Ecto neural progenitor cell (in vitro differentiated cells): ENCODE data around the gene GPR160.
"Not testable (repeated sequence)": the region's sequence is repeated elsewhere in the genome, so short reads cannot be mapped to it uniquely, and the experiment has no call there.

Experiments used
- DNase-seq: peaks from one replicate; pipeline ENCODE4 v3.0.0-alpha.2; 2018; ENCODE audit warnings: low spot score

Gene GPR160, protein sequence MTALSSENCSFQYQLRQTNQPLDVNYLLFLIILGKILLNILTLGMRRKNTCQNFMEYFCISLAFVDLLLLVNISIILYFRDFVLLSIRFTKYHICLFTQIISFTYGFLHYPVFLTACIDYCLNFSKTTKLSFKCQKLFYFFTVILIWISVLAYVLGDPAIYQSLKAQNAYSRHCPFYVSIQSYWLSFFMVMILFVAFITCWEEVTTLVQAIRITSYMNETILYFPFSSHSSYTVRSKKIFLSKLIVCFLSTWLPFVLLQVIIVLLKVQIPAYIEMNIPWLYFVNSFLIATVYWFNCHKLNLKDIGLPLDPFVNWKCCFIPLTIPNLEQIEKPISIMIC

DNA sequence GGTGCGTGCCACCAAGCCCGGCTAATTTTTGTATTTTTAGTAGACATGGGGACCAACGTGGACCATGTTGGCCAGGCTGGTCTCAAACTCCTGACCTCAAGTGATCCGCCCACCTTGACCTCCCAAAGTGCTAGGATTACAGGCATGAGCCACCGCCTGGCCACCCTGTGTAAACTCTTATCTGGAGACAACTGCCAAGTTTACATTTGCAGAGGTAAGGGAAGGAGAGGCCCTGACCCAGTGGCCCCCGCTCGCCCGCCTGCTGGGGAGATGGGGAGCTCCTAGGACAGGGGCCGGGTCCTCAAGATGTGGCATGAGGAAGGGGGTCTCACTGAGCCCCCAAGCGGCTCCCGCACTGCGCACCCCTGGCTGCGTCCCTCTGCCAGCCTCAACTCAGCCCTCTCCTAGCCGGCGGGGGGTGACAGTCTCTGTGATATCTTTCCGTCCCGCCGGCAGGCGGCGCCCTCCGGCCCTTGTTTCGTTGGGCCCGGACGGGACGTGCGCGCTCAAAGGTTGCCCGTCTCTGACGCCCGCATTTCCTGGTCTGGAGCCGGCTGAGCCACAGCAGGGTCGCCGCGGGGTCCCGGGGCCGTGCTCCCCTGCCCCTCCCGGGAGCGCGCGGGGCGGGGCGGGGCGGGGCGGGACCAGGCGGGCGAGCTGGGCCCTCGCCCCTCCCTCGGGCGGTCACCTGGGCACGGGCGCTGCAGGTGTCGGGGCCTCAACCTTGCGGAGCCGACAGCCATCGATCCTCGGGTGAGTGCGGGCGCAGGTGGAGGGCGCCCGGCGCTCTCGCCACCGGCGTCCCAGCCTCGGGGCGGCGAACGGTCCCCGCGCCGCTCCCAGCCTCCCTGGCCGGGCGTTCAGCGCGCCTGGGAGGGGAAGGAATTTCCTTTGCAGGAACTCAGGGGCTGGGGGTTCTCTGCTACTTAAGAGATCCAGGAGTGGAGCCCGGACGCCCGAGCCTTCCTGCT lies at the start of gene GPR160:
Gene GPR160, plus strand, starts transcription at position 533 of the 971 bp plus-strand sequence. CDS start 45,978 bp downstream, outside the sequence.
- DNase-seq, result peak; percentile 88

DNA sequence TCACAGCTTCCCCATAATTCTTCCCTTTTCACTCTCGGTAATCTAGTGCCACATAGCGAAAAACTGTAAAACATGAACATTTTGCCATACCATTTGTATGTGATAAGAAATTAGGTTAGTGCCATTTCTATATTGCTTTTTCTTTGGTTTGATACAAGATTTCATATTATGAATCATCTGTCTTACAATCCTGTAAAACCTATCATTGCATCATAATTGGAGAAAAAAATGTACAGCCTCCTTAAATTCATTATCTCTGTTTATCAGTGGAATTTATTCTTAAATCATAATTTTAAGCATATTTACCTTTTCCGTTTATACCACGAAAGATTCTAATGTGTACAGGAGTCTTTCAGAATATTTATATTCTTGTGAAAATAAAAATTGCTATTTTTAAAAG lies 47.4 kb upstream of the GPR160 start:
- DNase-seq, result no peak

DNA sequence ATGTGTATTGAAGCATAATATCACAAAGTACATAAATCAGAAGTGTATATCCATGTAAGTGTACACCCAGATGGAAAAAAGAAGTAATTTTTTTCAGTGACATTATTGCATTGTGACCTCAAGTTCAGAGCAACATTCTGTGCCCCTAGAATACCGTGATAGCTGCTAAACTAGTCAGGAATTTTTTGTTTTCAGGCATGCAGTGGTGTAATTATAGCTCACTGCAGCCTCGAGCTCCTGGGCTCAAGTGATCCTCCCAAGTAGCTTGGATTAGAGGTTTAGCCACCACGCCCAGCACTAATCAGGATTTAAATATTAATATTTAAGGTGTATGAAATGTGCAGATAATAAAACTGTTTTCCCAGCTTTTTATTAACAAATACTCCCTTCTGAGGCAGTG lies 45.6 kb upstream of the GPR160 start:
- no peak for DNase-seq

DNA sequence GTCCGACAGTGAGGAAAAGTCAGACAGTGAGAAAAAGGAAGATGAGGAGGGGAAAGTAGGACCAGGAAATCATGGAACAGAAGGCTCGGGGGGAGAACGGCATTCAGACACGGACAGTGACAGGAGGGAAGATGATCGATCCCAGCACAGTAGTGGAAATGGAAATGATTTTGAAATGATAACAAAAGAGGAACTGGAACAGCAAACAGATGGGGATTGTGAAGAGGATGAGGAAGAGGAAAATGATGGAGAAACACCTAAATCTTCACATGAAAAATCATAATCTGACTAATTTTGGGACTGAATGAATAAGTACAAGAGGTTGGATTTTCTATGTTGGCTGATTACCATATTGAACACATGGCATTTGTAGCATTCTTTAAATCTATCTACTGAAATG lies 45.0 kb upstream of the GPR160 start:
- no peak for DNase-seq

DNA sequence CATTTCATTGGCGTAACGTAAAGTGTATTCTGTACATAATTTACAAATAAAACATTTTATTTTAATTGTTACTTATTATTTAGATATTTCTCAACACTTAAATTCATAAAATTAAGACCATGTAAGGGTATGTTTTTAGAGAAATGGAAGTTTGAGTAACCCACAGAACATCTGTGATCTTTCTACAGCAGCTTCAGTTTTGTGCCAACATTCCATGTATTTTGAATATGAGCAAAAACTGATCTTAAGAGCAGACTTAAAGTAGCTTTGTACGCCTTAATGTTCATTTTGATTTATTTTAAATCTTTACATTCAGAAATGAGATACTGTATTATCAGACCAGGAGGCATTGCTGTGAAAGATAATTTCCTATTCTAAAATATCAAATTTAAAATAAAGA lies 44.0 kb upstream of the GPR160 start:
- DNase-seq, result no peak

DNA sequence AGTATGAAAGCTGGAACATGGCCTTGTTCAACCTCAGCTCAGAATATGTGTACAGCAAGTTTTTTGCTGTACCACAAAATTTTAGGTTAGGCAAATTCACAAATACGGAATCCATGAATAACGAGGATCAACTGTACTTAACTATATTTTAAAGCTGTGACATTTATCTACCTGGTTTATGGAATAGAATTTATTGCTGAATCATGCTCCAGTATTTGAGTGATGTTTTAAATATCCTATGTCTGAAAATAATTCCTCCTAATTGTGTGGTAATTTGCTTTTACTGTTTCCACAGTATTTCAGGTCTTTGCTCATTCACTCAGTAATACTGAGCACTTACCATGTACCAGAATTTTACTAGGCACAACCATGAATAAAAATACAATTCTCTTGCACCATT lies 41.7 kb upstream of the GPR160 start:
- DNase-seq, result no peak

DNA sequence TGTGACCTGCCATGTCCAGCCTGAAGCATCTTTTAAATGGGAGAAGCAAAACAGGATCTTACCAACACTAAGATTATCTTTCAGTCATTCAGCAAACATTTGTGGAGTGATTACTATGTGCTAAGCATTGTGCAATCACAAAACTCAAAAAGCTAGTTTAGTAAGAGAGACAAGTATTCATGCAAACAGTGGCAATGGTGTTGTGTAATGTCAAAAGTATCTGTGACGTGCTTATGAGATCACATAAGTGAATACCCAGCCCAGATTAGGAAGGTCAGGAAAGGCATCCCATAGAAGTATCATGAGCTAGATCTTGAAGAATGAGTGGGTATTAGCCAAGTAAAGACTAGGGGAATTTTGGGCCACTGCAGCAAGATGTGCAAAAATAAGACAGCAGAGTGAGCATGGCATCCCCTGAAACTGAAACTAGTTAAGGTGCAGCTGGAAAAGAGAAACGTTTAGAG lies 39.1 kb upstream of the GPR160 start:
- DNase-seq, result no peak

DNA sequence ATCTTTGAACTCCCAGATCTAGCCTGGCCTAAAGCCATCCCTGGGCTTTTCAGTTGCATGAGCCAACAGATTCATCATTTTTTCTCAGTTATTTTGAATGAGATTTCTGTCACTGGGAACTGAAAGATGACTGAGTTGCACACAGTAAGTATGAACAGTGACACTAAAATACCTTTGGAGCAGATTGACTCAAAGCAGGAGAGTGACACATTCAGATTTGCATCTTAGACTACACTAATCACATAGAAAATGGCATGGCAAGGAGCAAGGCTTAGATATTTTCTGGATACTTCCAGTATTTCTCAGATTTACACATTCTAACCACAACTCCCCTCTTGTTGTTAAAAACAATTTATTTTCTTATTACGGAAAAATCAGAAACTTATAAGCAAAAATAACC lies 38.4 kb upstream of the GPR160 start:
- DNase-seq, result no peak

DNA sequence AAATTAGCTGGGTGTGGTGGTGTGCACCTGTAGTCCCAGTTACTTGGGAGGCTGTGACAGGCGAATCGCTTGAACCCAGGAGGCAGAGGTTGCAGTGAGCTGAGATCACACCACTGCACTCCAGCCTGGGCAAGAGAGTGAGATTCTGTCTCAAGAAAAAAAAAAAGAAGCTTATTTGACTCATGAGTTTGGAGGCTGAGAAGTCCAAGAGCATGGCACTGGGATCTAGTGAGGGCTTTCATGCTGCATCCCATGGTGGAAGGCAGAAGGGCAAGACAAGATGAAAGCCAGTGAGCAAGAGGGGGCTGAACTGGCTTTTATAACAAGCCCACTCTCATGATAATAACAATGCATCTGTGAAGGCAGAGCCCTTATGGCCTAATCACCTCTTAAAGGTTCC lies 37.7 kb upstream of the GPR160 start:
- no peak for DNase-seq

DNA sequence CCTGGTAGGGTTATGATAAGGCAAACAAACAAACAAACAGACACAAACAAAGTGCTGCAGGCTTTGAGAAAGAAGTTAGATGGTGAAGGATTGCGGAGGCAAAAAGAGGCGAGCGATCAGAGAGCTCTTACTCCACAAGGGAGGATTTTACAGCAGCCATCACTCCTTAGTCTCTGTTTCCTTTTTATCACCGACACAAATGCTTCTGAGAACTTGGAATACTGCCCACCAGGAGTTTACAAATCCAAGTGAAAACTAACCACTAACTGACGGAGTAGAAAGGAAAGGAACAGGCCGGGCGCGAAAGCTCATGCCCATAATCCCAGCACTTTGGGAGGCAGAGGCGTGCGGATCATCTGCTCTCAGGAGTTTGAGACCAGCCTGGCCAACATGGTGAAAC lies 35.6 kb upstream of the GPR160 start:
- no peak for DNase-seq

DNA sequence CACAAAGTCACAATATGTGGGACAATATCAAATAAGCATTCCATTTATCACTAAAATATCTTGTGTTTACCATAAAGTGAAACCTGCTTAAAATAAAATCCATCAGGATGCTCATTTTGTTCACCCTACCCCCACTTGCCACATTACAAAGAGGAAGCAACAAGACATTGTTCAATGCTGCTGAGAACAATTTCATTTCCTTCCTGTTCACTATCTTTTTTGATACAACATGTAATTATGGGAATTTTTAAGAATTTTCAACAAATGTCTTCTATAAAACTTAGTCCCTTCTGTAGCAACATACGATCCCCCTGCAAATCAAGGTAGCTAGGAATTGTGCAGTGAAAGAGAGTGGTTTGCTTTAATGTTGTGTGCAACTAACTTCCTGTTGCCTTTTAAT lies 34.9 kb upstream of the GPR160 start:
- no peak for DNase-seq

DNA sequence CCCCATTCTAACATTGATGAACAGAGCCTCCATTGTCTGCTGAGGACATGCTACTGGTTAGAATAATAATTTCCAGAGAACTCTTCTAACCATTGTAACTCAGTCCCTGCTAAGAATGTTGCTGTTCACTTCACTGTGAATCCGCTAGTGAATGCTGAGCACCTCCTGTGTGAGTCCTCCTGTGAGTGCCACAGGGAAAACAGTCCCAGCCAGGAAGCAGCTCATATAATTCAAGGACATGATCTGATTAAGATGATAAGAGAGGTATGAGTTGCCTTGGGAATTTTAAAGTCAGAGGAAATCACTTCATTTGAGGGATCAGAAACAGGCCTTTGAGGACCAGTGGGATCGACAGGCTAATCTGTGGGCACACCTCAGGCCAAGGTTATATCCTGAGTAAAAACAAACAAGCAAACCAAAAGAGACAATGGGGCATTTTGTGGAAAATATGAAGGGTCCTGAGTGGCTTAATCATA lies 33.9 kb upstream of the GPR160 start:
- DNase-seq, result no peak

DNA sequence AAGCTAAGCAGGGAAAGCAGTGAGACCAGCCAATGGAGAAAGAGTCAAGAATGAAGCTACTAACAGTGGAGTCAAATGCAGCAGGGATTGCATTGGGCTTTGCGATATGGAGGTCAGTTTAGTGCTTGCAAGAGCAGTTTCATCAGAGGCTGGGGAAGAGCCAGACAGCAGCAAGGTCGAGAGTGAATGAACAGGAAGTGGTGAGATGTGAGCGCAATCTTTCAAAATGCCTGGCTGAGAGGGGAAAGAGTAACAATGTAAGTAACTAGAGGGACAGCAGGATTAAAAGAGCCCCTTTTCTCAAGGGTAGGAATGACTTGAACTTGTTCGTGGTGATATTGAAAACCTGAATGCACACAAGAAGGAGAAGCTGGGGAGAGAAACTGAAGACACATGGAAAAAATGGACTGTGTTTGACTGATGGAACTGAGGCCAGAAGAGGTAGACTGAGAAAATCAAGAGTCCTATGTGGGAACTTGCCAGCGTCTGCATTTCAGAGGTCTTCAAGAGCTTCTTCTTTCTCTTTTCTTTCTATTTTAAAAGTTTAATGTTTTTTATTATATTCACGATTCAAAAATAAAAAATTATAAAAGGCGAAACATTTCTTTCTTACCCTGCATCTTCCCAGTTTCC lies 30.6 kb upstream of the GPR160 start:
- DNase-seq, result no peak

DNA sequence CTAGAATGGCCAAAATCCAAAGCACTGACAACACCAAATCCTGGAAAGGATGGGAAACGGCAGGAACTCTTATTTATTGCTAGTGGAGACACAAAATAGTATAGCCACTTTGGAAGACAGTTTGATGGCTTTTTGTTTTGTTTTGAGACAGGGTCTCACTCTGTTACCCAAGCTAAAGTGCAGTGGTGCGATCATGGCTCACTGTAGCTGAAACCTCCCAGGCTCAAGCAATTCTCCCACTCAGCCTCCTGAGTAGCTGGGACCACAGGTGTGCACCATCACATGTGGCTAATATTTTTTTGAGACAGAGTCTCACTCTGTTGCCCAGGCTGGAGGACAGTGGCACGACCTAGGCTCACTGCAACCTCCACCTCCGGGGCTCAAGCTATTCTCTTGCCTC lies 27.3 kb upstream of the GPR160 start:
- no peak for DNase-seq

DNA sequence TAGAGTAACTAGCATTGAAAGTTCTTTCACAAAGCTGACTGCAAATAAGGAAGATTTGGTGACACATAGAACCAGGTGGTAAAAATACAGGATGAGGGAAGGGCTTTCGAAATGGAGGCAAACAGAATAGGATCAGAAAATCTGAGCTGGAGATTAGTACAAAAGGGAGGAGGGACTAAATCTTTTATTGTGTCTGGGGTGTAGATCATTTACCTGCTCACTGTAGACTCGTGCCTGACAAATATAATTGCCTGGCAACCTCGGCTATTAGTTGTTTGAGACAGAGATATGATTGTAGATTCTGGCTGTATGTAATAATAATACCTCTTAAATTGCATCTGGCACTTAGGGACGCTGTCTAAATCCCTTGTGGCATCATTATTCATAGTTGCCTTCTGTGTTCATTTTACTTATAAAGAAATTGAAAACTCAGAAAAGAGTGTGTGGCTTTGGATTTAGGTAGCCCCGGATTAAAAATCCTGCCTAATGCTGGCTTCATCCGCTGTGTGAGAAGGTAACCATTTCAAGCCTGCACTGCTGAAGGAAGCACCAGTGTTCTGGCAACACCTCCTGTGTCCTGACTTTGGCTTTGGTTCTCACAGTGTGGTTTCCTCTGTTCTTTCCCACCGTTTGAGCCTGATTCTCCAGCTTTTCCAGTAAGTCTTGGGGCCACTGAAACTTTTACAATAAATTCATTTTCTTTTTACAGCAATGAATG lies 25.0 kb upstream of the GPR160 start:
- DNase-seq, result no peak

DNA sequence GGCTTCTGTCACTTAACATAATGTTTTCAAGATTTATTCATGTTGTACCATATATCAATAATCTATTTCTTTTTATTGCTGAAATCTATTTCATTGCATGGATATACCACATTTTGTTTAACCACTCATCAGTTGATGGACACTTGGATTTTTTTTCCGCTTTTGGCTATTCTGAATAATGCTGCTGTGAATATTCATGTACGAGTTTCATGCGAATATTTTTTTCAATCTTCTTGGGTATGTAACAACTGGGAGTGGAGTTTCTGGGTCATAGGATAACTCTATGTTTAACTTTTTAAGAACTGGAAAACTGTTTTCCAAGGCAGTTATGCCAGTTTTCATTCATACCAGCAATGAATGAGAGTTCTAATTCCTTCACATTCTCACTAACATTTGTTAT lies 21.7 kb upstream of the GPR160 start:
- DNase-seq, result no peak

DNA sequence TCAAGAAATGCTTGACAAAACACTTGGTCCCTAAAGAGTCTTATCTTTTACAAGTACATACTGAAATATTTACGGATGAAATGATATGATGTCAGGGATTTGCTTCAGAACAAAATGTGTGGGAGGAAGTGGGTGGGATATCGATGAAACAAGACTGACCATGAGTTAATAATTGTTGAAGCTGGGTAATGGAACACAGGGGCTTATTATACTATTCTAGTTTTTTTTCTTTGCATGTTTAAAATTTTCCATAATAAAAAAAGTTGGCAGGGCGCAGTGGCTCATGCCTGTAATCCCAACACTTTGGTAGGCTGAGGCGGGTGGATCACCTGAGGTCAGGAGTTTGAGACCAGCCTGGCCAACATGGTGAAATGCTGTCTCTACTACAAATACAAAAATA lies 18.5 kb upstream of the GPR160 start:
- not testable (repeated sequence) for DNase-seq

DNA sequence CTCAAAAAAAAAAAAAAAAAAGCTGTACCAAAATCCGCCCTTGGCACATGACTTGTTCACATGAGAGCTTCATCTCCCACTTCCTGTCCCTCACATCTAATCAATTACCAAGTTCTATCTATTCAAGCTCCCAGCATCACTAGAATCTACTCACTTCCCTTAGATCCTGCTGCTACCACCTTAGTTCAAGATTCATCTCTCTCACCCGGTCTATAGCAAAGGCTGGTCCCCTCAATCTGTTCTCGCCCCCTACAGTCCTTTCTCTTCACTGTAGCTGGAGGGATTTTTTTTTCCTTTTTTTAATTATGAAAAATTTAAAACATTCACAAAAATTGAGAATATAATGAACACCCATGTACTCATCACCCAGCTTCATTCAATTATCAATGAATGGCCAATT lies 16.7 kb upstream of the GPR160 start:
- no peak for DNase-seq

DNA sequence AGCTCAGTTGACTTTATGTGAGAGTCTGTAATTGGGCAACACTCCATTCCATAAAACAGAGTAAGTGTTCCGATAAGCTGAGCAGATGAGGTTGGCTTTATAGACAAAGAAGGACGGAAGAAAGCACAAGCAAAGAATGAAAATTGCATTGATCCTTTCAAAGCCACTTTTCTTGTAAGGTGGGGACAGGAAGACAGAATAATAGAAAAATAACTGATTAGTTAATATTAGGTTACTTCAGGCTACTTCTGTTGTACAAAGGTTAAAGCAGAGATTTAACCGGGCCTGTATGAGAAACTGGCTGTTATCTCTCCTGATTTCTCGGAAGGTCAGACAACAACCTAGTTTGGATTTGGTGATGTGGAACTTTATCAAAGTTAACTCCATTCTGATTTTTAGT lies 15.5 kb upstream of the GPR160 start:
- DNase-seq, result no peak

DNA sequence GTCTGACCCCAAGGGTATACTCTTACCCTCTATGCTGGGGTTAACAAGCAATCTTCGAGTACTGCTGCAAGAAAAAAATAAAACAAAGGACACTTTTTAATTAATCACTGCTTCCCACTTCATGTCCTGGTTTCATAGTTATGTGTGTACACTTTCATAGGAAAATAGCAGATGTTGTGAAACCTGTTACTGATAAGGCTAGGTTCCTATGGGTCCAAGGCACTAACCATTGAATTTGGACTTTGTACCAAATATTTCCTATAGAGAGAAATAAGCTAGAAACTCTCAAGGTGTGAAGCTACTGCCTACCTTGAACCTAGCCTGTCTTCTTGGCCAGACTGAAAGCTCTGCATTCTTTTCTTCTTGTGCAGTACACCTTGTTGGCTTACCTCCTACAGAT lies 14.6 kb upstream of the GPR160 start:
- DNase-seq, result no peak

DNA sequence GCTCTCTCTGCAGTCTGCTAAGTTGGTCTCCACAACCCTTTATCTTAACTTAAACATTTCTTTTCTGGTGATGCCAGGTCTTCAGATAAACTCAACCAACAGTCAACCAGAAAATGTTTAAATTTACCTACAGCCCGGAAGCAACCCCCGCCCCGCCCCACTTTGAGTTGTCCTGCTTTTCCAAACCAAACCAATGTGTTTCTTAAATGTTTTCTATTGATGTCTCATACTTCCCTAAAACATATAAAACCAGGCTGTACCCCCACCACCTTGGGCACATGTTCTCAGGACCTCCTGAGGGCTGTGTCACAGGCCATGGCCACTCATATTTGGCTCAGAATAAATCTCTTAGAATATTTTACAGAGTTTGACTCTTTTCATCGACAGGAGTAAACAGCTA lies 13.2 kb upstream of the GPR160 start:
- DNase-seq, result no peak
